HL-60/S4 (cell line): ENCODE results near the gene LRRC25.

Experiments
- in situ Hi-C: fragments of 300-500 bp; cut with MboI; formaldehyde crosslinking; loops from 2 replicates; pipeline ENCODE4 v1.14.3; 2022; ENCODE audit warnings: low sequenced_read_pairs

LRRC25 gene

DNA sequence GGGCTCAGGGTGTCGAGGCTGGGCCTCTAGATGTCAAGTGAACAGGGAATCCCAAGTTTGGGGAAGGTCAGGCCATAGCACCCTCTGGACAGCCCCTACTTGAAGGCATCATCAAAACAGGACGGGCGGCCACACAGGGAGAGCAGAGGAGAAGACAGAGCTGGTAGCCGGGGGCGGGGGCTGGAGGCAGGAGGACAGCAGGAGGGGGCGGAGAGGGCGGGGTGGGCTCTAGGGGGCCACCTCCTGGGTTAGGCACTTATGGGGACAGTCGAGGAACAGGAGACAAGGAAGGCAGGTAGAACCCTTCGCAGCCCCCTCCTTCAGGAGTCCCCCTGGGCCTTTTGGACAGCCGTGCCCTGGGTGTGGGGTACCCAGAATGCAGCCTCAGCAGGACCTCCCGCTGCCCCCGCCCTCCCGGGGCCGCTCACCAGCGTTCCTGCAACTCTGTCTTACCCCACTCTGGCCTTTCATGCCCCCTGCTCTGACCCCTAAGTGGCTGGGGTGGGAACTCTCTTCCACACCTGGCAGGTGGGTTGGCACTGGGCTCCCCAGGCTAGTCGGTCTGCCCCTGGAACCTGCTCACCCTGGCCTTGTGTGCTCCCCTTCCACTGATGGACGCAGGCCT, 27.6 kb upstream of the LRRC25 start:
- in situ Hi-C loops: no loop called here

DNA sequence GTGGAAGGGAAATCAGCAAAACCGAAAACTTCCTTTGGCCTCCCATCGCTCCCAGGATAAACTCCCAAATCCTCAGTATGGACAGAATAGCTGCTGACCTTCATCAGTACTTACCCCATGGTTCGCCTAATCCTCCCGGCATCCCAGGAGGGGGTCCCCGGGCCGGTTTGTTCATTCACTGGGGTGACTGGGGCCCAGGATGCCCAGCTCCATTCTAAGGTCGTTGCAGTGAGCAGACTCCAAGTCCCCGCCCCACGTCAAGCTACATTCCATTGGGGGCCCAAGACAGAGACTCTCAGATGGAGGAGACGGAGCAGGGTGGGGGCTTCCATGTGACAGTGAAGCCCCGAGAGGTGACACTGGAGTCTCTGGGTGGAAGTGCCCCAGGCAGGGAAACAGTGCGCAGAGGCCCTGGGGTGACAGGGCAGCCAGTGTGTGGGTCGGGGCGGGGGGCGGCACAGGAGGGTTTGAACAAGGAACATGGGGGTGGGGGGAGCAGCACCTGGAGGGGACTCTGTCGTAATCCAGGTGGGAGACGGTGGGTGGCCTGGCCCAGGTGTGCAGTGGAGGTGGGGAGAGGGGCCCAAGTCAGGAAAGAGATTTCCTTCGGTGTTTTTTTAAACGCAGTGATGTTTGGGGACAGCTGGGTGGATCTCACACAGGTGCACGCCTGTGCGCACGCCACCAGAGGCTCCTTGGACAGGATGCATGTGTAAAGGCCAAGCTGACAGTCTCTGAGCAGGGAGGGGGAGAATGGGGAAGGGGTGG, 26.9 kb upstream of the LRRC25 start:
- in situ Hi-C loops: no loop called here

- in situ Hi-C loops: no loop called here
Measured at GRCh38 chr19:18423258-18424020, 26.0 kb upstream of the LRRC25 start.

- in situ Hi-C loops: no loop called here
Measured at GRCh38 chr19:18422530-18423191, 25.2 kb upstream of the LRRC25 start.

GRCh38 chr19:18421371-18421959, 24.0 kb upstream of the LRRC25 start:
- in situ Hi-C loops: no loop called here

DNA sequence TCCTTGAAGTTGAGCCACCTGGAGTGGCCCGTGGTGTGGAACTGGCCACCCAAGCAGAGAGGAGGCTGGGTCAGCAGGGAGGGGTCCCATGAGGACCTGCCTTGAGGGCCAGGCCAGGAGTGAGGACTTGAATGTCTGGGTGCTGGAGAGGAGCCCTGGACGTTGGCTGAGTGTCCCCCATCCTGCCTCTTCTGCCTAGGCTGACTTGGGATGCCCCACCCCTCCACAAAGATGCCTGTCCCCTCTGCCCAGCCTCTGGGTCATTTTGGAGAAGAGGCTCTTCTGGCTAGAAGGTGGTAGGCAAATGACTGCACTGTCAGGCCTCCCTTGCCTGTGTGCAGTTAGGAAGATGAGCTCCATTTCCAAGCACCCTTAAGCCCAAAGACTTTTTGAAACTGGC, 23.5 kb upstream of the LRRC25 start:
- in situ Hi-C loops: no loop called here

DNA sequence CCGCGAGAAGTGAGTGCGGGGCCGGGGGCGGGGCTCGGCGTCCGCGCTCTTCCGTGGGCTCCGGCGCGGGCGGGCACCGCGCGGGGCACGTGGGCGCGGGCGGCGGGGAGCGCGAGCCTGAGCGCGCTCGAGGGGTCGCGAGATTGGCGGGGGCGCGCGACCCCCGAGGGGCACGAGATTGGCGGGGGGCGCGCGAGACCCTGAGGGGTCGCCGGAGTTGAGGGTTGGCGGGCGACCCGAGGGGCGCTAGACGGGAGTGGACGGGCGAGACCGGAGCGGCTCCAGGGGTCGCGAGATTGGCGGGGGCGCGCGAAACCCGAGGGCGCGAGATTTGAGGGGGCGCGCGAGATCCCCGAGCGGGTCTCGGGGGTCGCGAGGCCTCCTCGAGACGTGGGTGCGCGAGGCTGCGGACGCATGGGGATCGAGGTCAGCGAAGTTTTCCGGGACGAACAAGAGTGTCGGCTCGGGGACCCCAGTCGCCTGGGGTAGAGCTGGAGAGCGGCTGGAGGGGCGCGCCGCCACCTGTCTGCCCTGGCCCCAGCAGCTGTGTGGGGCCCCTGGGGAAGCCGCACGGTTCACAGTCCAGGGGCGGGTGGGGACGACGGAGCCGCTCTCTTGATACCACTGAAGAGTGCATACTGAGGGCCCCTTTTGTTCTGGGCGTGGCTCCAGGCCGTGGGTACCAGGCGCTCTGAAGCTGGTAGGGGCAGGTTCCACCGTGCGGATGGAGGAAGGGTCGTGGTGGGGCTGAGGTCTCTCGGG, 22.5 kb upstream of the LRRC25 start:
- in situ Hi-C loops: loop anchor here (10.0 kb wide), 1 partner anchor 225 kb away; the partner anchor contains the start of gene MPV17L2

DNA sequence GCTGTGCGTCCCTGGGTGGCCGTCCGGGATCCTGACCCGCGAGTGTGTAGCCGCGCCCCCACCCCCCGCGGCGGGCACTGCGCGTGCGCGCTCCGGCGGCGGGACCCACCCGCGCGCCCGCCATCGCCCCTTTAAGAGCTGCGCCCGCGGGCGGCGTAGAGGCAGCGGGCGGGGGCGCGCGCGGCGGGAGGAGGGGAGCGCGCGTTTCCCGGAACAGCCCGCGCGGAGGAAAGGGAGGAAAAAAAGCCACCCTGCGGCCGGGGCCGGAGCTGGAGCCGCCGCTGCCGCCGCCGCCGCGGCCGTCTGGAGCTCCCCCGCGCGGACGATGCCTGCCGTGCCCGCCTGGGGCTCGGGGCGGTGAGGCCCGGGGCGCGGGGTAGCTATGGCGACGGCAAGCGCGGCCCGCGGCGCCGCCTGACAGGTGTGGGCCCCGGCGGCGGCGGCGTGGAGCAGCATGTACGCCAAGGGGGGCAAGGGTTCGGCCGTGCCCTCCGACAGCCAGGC, 21.8 kb upstream of the LRRC25 start, which contains the start of gene SSBP4:
TSS of gene SSBP4 (plus strand) at position 204 of the 504 bp plus-strand sequence. CDS start at position 455, 251 bp downstream.
- in situ Hi-C loops: loop anchor here (10.0 kb wide), 1 partner anchor 224 kb away; the partner anchor contains the start of gene MPV17L2

GRCh38 chr19:18418483-18419194, 21.2 kb upstream of the LRRC25 start:
- in situ Hi-C loops: loop anchor here (10.0 kb wide), 1 partner anchor 224 kb away; the partner anchor contains the start of gene MPV17L2

DNA sequence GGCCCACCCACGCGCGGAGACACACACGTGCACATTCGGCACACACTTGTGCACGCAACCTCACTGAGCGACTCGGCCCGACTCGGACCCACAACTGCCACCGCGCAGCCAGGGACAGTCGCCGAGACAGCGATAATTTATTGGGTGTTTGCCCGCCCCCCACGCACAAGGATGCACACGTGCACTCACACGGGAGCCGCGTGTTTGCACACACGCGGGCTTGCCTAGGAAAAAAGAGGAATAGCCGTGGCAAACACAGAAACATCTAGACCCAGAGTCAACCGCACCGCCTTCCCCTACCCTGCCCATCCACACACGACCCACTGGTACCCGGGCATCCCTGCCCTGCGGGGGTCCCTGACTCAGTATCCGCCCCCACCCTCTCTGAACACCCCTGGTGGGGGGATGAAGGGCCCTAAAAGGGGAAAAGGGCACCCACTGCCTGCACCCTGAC, 20.6 kb upstream of the LRRC25 start:
- in situ Hi-C loops: loop anchor here (10.0 kb wide), 1 partner anchor 223 kb away; the partner anchor contains the start of gene MPV17L2

- in situ Hi-C loops: loop anchor here (10.0 kb wide), 1 partner anchor 223 kb away; the partner anchor contains the start of gene MPV17L2
Measured at GRCh38 chr19:18417250-18418028, 20.0 kb upstream of the LRRC25 start.

DNA sequence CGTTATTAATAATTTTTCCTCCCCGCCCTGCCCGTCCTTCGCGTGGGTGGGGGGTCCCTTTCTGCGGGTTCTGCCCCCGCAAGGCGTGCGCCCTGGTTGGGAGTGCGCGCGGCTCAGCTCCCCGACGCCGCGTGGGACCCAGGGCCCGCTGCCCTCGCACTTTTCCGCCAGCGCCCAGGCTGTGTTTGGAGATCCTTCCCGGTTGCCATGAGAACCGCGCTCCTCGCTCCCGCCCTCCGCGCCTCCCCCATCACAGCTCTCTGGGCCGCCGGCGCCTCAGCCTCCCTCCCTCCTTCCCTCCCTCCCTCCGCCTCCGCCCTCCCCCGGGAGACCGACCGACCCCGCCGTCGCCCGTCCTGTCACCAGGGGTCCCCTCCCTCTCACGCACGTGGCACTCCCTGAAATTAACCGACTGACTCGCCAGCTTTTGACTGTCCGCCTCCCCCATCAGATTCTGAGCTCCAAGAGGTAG, 19.4 kb upstream of the LRRC25 start:
- in situ Hi-C loops: loop anchor here (10.0 kb wide), 1 partner anchor 222 kb away; the partner anchor contains the start of gene MPV17L2

- in situ Hi-C loops: loop anchor here (10.0 kb wide), 1 partner anchor 221 kb away; the partner anchor contains the start of gene MPV17L2
Measured at GRCh38 chr19:18415178-18415867, 17.9 kb upstream of the LRRC25 start.

GRCh38 chr19:18414504-18415177, 17.2 kb upstream of the LRRC25 start:
- in situ Hi-C loops: loop anchor here (10.0 kb wide), 1 partner anchor 220 kb away; the partner anchor contains the start of gene MPV17L2

GRCh38 chr19:18412610-18413239, 15.3 kb upstream of the LRRC25 start:
- in situ Hi-C loops: loop anchor here (10.0 kb wide), 1 partner anchor 218 kb away; the partner anchor contains the start of gene MPV17L2

DNA sequence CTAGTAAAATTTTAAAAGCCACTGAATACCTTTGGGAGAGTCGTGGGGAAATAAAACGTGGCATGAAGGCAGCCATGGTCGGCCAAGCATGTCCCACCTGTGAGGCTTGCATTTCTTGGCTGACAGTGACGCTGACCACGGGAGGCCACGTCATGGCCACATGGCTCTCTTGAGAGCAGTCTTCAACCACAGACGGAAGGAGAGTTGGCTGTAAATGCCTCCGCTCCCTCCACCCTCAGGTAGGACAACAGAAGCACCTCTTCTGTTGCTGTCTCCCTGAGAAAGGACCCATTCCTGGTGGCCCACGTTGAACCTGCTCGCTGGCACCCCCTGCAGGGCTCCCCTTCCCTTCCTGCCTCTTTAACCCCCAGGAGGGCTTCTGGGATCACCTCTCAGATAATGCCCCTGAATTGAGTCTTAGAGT, 10.6 kb upstream of the LRRC25 start:
- in situ Hi-C loops: loop anchor here (10.0 kb wide), 2 partner anchors 133 to 193 kb away; partner anchors contain the start of gene IQCN
